ENCODE measurements around the gene ACAA2. TPM values are rescaled to one million over a fixed set of nuclear protein-coding genes. Genes with fewer than 3 reads are reported as not detected.

ACAA2 gene
- total RNA-seq, 1 experiment from 2014 or later: 50.8 TPM

DNA sequence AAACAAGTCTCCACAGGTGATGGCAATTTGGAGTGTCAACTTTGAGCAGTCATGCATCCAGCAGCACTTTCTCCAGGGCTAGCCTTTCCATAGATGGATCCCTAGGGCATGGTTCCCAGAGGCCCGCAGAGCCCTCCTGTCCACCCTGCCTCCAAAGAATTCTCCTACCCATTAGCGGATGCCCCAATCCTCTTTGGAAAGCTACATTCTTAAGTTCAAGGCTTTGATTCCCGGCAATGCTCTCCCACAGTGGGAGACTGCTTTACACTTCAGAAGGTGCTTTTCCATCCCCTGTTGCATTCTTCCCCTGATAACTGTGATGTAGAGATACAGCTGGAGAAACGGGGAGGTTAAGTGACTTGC, 61.3 kb downstream of the ACAA2 start:
- Histone ChIP-seq H3K27me3 (ENCODE audit: control insufficient read depth, insufficient read depth, low read length) (no peaks in the 10 kb centered on the region), H3K9me3 (ENCODE audit: control insufficient read depth, insufficient read depth, low read depth, low read length) (no peaks in the 10 kb centered on the region), H3K4me1 (ENCODE audit: control insufficient read depth, insufficient read depth, low read length) (no peaks in the 10 kb centered on the region), H3K36me3 (ENCODE audit: control insufficient read depth, insufficient read depth, low read length) (no peaks in the 10 kb centered on the region), H3K4me3 (ENCODE audit: low read depth in 2 of 2, low read length in 2 of 2) (no peak overlapping the region), H3K27ac (ENCODE audit: low read length) (no peak overlapping the region)
- CTCF ChIA-PET: no interaction called here
- in situ Hi-C loops (cut with HindIII; ENCODE audit: low pct_unique_long_range_greater_than_20kb, low sequenced_read_pairs): no loop called here
- ATAC-seq: no peak
- POLR2A ChIA-PET: no interaction called here
- BruUV-seq (replicated peaks): no TSS peak
- no peak for DNase-seq (ENCODE audit: low read depth, low spot score)
- intact Hi-C loops (cut with micrococcal nuclease; ENCODE audit: unreplicated experiment): no loop called here
- TF ChIP-seq, protein P1, sequence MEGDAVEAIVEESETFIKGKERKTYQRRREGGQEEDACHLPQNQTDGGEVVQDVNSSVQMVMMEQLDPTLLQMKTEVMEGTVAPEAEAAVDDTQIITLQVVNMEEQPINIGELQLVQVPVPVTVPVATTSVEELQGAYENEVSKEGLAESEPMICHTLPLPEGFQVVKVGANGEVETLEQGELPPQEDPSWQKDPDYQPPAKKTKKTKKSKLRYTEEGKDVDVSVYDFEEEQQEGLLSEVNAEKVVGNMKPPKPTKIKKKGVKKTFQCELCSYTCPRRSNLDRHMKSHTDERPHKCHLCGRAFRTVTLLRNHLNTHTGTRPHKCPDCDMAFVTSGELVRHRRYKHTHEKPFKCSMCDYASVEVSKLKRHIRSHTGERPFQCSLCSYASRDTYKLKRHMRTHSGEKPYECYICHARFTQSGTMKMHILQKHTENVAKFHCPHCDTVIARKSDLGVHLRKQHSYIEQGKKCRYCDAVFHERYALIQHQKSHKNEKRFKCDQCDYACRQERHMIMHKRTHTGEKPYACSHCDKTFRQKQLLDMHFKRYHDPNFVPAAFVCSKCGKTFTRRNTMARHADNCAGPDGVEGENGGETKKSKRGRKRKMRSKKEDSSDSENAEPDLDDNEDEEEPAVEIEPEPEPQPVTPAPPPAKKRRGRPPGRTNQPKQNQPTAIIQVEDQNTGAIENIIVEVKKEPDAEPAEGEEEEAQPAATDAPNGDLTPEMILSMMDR (IDR thresholded peaks at IDR 0.05): no peak
- TF ChIP-seq, protein P2, sequence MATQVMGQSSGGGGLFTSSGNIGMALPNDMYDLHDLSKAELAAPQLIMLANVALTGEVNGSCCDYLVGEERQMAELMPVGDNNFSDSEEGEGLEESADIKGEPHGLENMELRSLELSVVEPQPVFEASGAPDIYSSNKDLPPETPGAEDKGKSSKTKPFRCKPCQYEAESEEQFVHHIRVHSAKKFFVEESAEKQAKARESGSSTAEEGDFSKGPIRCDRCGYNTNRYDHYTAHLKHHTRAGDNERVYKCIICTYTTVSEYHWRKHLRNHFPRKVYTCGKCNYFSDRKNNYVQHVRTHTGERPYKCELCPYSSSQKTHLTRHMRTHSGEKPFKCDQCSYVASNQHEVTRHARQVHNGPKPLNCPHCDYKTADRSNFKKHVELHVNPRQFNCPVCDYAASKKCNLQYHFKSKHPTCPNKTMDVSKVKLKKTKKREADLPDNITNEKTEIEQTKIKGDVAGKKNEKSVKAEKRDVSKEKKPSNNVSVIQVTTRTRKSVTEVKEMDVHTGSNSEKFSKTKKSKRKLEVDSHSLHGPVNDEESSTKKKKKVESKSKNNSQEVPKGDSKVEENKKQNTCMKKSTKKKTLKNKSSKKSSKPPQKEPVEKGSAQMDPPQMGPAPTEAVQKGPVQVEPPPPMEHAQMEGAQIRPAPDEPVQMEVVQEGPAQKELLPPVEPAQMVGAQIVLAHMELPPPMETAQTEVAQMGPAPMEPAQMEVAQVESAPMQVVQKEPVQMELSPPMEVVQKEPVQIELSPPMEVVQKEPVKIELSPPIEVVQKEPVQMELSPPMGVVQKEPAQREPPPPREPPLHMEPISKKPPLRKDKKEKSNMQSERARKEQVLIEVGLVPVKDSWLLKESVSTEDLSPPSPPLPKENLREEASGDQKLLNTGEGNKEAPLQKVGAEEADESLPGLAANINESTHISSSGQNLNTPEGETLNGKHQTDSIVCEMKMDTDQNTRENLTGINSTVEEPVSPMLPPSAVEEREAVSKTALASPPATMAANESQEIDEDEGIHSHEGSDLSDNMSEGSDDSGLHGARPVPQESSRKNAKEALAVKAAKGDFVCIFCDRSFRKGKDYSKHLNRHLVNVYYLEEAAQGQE (IDR thresholded peaks at IDR 0.05; ENCODE audit: insufficient read depth in 1 of 2, low read depth in 2 of 2, low read length in 1 of 2): no peak
- TF ChIP-seq SIN3A (IDR thresholded peaks at IDR 0.05; ENCODE audit: borderline replicate concordance, insufficient read depth, low read depth, low read length): no peak
- TF ChIP-seq POLR2AphosphoS5 (IDR thresholded peaks at IDR 0.05; ENCODE audit: low read depth, low read length): no peak

DNA sequence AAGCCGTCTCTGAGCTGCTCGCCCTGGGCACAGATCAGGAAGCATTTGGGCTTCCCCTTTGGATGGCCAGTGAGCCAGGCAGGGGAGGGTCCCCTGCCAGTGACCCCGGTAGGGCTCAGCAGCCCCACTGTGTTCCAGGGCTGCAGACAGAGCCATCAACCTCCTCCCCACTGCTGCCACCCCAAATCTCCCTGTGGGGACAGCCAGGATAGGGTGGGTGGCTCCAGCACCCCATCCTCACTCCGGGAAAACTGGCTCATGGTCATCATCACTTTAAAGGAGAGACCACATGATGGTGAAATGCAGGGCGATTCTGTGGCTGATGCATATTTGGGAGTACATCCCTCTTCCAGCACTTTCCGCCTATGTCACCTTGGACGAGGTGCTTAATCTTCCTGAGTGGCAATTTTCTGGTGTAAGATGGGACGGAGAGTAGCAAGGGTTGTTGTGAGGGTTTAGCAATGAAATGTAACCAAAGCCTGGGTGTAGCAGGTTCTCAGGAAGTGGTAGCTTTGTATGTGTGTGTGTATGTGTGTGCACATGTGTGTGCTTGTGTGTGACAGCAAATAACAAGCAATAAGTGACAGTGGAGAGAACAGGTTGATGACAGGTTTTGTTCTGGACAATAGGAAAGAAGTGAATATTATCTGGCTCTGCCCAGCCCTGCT, 61.8 kb downstream of the ACAA2 start:
- H3K27ac ChIP-seq (ENCODE audit: low read length): no peak overlapping the region
- no peaks in the 10 kb centered on the region for H3K4me1 ChIP-seq (ENCODE audit: control insufficient read depth, insufficient read depth, low read length)
- H3K4me3 ChIP-seq (ENCODE audit: low read depth in 2 of 2, low read length in 2 of 2): no peak overlapping the region
- H3K9me3 ChIP-seq (ENCODE audit: control insufficient read depth, insufficient read depth, low read depth, low read length): no peaks in the 10 kb centered on the region
- ATAC-seq (no peak), DNase-seq (ENCODE audit: low read depth, low spot score) (no peak)
- ChIA-PET POLR2A (no interaction called here), CTCF (no interaction called here)
- no peaks in the 10 kb centered on the region for H3K36me3 ChIP-seq (ENCODE audit: control insufficient read depth, insufficient read depth, low read length)
- intact Hi-C loops (cut with micrococcal nuclease; ENCODE audit: unreplicated experiment) (no loop called here), in situ Hi-C loops (cut with HindIII; ENCODE audit: low pct_unique_long_range_greater_than_20kb, low sequenced_read_pairs) (no loop called here)
- no TSS peak for BruUV-seq (replicated peaks)
- H3K27me3 ChIP-seq (ENCODE audit: control insufficient read depth, insufficient read depth, low read length): no peaks in the 10 kb centered on the region
- TF ChIP-seq SIN3A (IDR thresholded peaks at IDR 0.05; ENCODE audit: borderline replicate concordance, insufficient read depth, low read depth, low read length) (no peak), TCF7L2 (IDR thresholded peaks at IDR 0.05; ENCODE audit: low read depth, low read length) (no peak), POLR2AphosphoS5 (IDR thresholded peaks at IDR 0.05; ENCODE audit: low read depth, low read length) (no peak)
- TF ChIP-seq, protein P2 (IDR thresholded peaks at IDR 0.05; ENCODE audit: insufficient read depth in 1 of 2, low read depth in 2 of 2, low read length in 1 of 2): no peak
- TF ChIP-seq, protein P1 (IDR thresholded peaks at IDR 0.05): no peak
